Endothelial cell (in vitro differentiated cells): ENCODE results near the gene TLR2. TPM values are rescaled to one million over a fixed set of nuclear protein-coding genes. Genes with fewer than 3 reads are reported as not detected.

Experiments used
- DNase-seq: peaks from one replicate; pipeline ENCODE4 v3.0.0; 2021; ENCODE audit warnings: low spot score
- H3K27ac Mint-ChIP-seq: one replicate; pipeline ENCODE4 v1.8.0; 2021; ENCODE audit warnings: mixed read lengths, inconsistent platforms; ENCODE audit not compliant: unreplicated experiment
- H3K27me3 Mint-ChIP-seq: one replicate; pipeline ENCODE4 v1.8.0; 2021; ENCODE audit warnings: mild to moderate bottlenecking, moderate library complexity, mixed read lengths, inconsistent platforms; ENCODE audit not compliant: unreplicated experiment
- H3K36me3 Mint-ChIP-seq: one replicate; pipeline ENCODE4 v1.8.0; 2021; ENCODE audit warnings: mild to moderate bottlenecking, low read depth, mixed read lengths, inconsistent platforms; ENCODE audit not compliant: unreplicated experiment
- H3K4me1 Mint-ChIP-seq: one replicate; pipeline ENCODE4 v1.8.0; 2021; ENCODE audit warnings: mild to moderate bottlenecking, mixed read lengths, inconsistent platforms; ENCODE audit not compliant: unreplicated experiment
- H3K4me3 Mint-ChIP-seq: one replicate; pipeline ENCODE4 v1.8.0; 2021; ENCODE audit warnings: mild to moderate bottlenecking, mixed read lengths, inconsistent platforms; ENCODE audit not compliant: unreplicated experiment
- H3K9me3 Mint-ChIP-seq: one replicate; pipeline ENCODE4 v1.8.0; 2021; ENCODE audit warnings: mixed read lengths, inconsistent platforms; ENCODE audit not compliant: unreplicated experiment
- total RNA-seq: library from RNA; stranded (reverse); fragmentation: NEBNext Ultra II Directional; extraction: Animal tissue kit (Norgen Biotek cat#: 25700); gene quantifications from one replicate; pipeline ENCODE4 v1.2.1, GENCODE V29; 2021; ENCODE audit not compliant: unreplicated experiment
- TF ChIP-seq, protein P1 (sequence below): fragments of 200-600 bp; sonication (generic); IDR thresholded peaks from one replicate; pipeline ENCODE4 v1.5.0; 2021; ENCODE audit warnings: antibody characterized with exemption; ENCODE audit not compliant: unreplicated experiment

The TLR2 gene
- total RNA-seq, 1 donor from 2014 or later, result not detected

DNA sequence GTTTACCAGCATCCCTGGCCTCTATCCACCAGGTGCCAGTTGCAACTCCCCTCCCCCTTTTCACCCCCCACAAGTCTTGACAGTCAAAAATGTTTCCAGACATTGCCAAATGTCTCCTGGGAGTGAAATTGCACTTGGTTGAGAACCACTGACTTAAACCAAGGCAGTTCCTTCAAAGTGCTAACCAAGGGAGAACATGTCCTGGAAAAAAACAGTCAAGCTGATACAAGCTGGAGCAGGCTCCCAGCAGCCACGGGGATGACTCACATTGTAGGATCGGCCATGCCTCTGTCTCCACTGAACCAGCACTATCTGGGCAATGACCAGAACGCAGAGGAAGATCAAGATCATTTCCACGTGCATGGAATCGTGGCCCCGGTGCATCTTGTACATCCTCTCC is 64.3 kb downstream of the TLR2 start:
- H3K4me1 Mint-ChIP-seq, result no peaks in the 10 kb centered on the region
- TF ChIP-seq, protein P1, sequence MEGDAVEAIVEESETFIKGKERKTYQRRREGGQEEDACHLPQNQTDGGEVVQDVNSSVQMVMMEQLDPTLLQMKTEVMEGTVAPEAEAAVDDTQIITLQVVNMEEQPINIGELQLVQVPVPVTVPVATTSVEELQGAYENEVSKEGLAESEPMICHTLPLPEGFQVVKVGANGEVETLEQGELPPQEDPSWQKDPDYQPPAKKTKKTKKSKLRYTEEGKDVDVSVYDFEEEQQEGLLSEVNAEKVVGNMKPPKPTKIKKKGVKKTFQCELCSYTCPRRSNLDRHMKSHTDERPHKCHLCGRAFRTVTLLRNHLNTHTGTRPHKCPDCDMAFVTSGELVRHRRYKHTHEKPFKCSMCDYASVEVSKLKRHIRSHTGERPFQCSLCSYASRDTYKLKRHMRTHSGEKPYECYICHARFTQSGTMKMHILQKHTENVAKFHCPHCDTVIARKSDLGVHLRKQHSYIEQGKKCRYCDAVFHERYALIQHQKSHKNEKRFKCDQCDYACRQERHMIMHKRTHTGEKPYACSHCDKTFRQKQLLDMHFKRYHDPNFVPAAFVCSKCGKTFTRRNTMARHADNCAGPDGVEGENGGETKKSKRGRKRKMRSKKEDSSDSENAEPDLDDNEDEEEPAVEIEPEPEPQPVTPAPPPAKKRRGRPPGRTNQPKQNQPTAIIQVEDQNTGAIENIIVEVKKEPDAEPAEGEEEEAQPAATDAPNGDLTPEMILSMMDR, result no peak
- no peak for DNase-seq
- no peak overlapping the region for H3K4me3 Mint-ChIP-seq
- no peak overlapping the region for H3K27ac Mint-ChIP-seq
- H3K36me3 Mint-ChIP-seq, result no peaks in the 10 kb centered on the region
- no peaks in the 10 kb centered on the region for H3K9me3 Mint-ChIP-seq
- no peaks in the 10 kb centered on the region for H3K27me3 Mint-ChIP-seq

GRCh38 chr4:153750197-153750817 is 66.2 kb downstream of the TLR2 start:
- no peak overlapping the region for H3K27ac Mint-ChIP-seq
- TF ChIP-seq, protein P1, result peak; percentile 76
- H3K4me3 Mint-ChIP-seq, result no peak overlapping the region
- no peaks in the 10 kb centered on the region for H3K4me1 Mint-ChIP-seq
- no peaks in the 10 kb centered on the region for H3K9me3 Mint-ChIP-seq
- no peaks in the 10 kb centered on the region for H3K27me3 Mint-ChIP-seq
- H3K36me3 Mint-ChIP-seq, result no peaks in the 10 kb centered on the region
- peak; percentile 86 for DNase-seq

DNA sequence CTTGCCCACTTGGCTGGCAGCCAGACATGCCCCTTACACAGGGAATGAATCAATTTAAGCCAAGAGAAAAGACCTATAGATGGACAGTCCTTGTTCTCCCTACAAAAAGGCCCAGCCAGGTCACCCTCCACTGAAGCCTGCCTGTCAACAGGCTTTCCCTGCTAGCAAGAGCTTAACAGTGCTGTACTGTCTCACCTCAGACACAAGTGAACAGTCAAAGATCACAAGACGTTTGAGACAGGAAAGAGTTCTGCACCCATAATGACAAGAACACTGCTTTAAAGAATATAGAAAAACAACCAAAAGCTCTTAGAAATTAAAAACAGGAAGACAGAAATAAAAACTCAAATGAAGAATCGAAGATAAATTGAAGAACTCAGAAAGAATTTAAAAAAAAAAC is 71.1 kb downstream of the TLR2 start:
- Mint-ChIP-seq H3K4me1 (peaks cover 2% of the 10 kb centered on the region), H3K36me3 (no peaks in the 10 kb centered on the region), H3K9me3 (no peaks in the 10 kb centered on the region), H3K27ac (no peak overlapping the region), H3K27me3 (peaks cover 11% of the 10 kb centered on the region), H3K4me3 (no peak overlapping the region)
- no peak for DNase-seq
- TF ChIP-seq, protein P1, result no peak

Other genes starting within 250 kb of the TLR2 start
- 29.8 TPM for gene TMEM131L, start 217.9 kb upstream of the TLR2 start, total RNA-seq
- gene RNF175, start 75.7 kb downstream of the TLR2 start, total RNA-seq, result 0.36 TPM
- gene SFRP2, start 104.8 kb downstream of the TLR2 start, total RNA-seq, result 4.1 TPM